H9 (cell line): Measurements from ENCODE around the gene CPLX1. TPM values are rescaled to one million over a fixed set of nuclear protein-coding genes. Genes with fewer than 3 reads are reported as not detected.

ENCODE experiments used
- DNase-seq: peaks from one replicate; pipeline ENCODE4 v3.0.0-alpha.2; 2017
- H2AFZ ChIP-seq: one replicate; pipeline ENCODE4 v1.6.1; 2013; ENCODE audit warnings: mild to moderate bottlenecking, low read length, control low read depth, moderate library complexity
- H2AK5ac ChIP-seq: 2 replicates; pipeline ENCODE4 v1.6.1; 2013; ENCODE audit warnings: low read length, control low read depth, mixed read lengths; ENCODE audit not compliant: insufficient read length
- H2BK120ac ChIP-seq: one replicate; pipeline ENCODE4 v1.6.1; 2013; ENCODE audit warnings: low read depth, mild to moderate bottlenecking, low read length, control low read depth, inconsistent platforms; ENCODE audit not compliant: poor library complexity, severe bottlenecking
- H2BK12ac ChIP-seq: 2 replicates; pipeline ENCODE4 v1.6.1; 2013; ENCODE audit warnings: low read length, control low read depth, mixed read lengths, low read depth; ENCODE audit not compliant: insufficient read length
- H2BK15ac ChIP-seq: 2 replicates; pipeline ENCODE4 v1.6.1; 2013; ENCODE audit warnings: low read depth, low read length, control low read depth
- H2BK20ac ChIP-seq: one replicate; pipeline ENCODE4 v1.6.1; 2013; ENCODE audit warnings: low read depth, mild to moderate bottlenecking, low read length, control low read depth, inconsistent platforms; ENCODE audit not compliant: poor library complexity, severe bottlenecking
- H2BK5ac ChIP-seq: 2 replicates; pipeline ENCODE4 v1.6.1; 2013; ENCODE audit warnings: low read length, control low read depth, mixed read lengths; ENCODE audit not compliant: insufficient read length
- H3K14ac ChIP-seq: 2 replicates; pipeline ENCODE4 v1.6.1; 2013; ENCODE audit warnings: low read length, control low read depth; ENCODE audit not compliant: insufficient read depth
- H3K18ac ChIP-seq: 2 replicates; pipeline ENCODE4 v1.6.1; 2013; ENCODE audit warnings: low read depth, mild to moderate bottlenecking, mixed read lengths, low read length, control low read depth; ENCODE audit not compliant: insufficient read length
- H3K23ac ChIP-seq: 2 replicates; pipeline ENCODE4 v1.6.1; 2013; ENCODE audit warnings: low read length, control low read depth, mixed read lengths, low read depth; ENCODE audit not compliant: insufficient read length
- H3K23me2 ChIP-seq: 2 replicates; pipeline ENCODE4 v1.6.1; 2013; ENCODE audit warnings: low read depth, mild to moderate bottlenecking, mixed read lengths, low read length, control low read depth; ENCODE audit not compliant: insufficient read length, poor library complexity, severe bottlenecking
- H3K27ac ChIP-seq: 2 replicates; pipeline ENCODE4 v1.5.1; 2013; ENCODE audit warnings: low read length, control low read depth, mixed read lengths, low read depth; ENCODE audit not compliant: insufficient read length
- H3K27me3 ChIP-seq: 2 replicates; pipeline ENCODE4 v1.6.1; 2013; ENCODE audit warnings: low read length, control low read depth, inconsistent platforms; ENCODE audit not compliant: insufficient read depth
- H3K4ac ChIP-seq: 2 replicates; pipeline ENCODE4 v1.6.1; 2013; ENCODE audit warnings: low read depth, mild to moderate bottlenecking, control low read depth, inconsistent platforms, low read length, moderate library complexity
- H3K4me1 ChIP-seq: 2 replicates; pipeline ENCODE4 v1.6.1; 2013; ENCODE audit warnings: low read length, control low read depth, inconsistent platforms; ENCODE audit not compliant: insufficient read depth
- H3K4me2 ChIP-seq: 2 replicates; pipeline ENCODE4 v1.6.1; 2013; ENCODE audit warnings: low read length, control low read depth, mixed read lengths; ENCODE audit not compliant: insufficient read length, insufficient read depth
- H3K56ac ChIP-seq: 2 replicates; pipeline ENCODE4 v1.6.1; 2013; ENCODE audit warnings: low read depth, mild to moderate bottlenecking, mixed read lengths, low read length, control low read depth; ENCODE audit not compliant: insufficient read length
- H3K79me1 ChIP-seq: 2 replicates; pipeline ENCODE4 v1.6.1; 2013; ENCODE audit warnings: low read depth, mild to moderate bottlenecking, moderate library complexity, low read length, control low read depth, inconsistent platforms; ENCODE audit not compliant: insufficient read depth, poor library complexity, severe bottlenecking
- H3K79me2 ChIP-seq: 2 replicates; pipeline ENCODE4 v1.6.1; 2013; ENCODE audit warnings: low read length, control low read depth, inconsistent platforms; ENCODE audit not compliant: insufficient read depth
- H3K9ac ChIP-seq: 2 replicates; pipeline ENCODE4 v1.6.1; 2013; ENCODE audit warnings: low read length, control low read depth, mixed read lengths; ENCODE audit not compliant: insufficient read length; ENCODE audit errors: extremely low read depth
- H3K9me3 ChIP-seq: one replicate; pipeline ENCODE4 v1.6.1; 2013; ENCODE audit warnings: low read depth, low read length, inconsistent platforms; ENCODE audit not compliant: control insufficient read depth
- H3T11ph ChIP-seq: one replicate; pipeline ENCODE4 v1.6.1; 2013; ENCODE audit warnings: mild to moderate bottlenecking, low read length, control low read depth, inconsistent platforms
- H4K20me1 ChIP-seq: one replicate; pipeline ENCODE4 v1.6.1; 2013; ENCODE audit not compliant: control insufficient read depth, insufficient read length, insufficient read depth
- H4K5ac ChIP-seq: 2 replicates; pipeline ENCODE4 v1.6.1; 2013; ENCODE audit warnings: low read depth, mild to moderate bottlenecking, mixed read lengths, low read length, control low read depth; ENCODE audit not compliant: insufficient read length
- H4K8ac ChIP-seq: replicated peaks from 2 replicates; pipeline ENCODE4 v1.6.1; 2013; ENCODE audit warnings: low read length, control low read depth, mixed read lengths, low read depth; ENCODE audit not compliant: insufficient read length
- H4K91ac ChIP-seq: 2 replicates; pipeline ENCODE4 v1.6.1; 2013; ENCODE audit warnings: low read depth, mild to moderate bottlenecking, moderate library complexity, mixed read lengths, low read length, control low read depth; ENCODE audit not compliant: insufficient read length
- H3K27ac Mint-ChIP-seq, 3 experiments: 2 replicates in 2 of 3; 3 replicates in 1 of 3; pipeline ENCODE4 v1.8.0; 2020 to 2021; ENCODE audit warnings: mixed read lengths in 3 of 3, mild to moderate bottlenecking in 1 of 3, moderate library complexity in 1 of 3
- H3K27me3 Mint-ChIP-seq: 2 replicates; pipeline ENCODE4 v1.8.0; 2021; ENCODE audit warnings: low read depth, mild to moderate bottlenecking, moderate library complexity, mixed read lengths
- H3K36me3 Mint-ChIP-seq, 3 experiments: 2 replicates in 2 of 3; 3 replicates in 1 of 3; pipeline ENCODE4 v1.8.0; 2020 to 2021; ENCODE audit warnings: low read depth in 3 of 3, mixed read lengths in 3 of 3; ENCODE audit not compliant: insufficient read depth in 1 of 3
- H3K4me1 Mint-ChIP-seq, 2 experiments: 2 replicates each; pipeline ENCODE4 v1.8.0; 2020; ENCODE audit warnings: mixed read lengths in 2 of 2
- H3K4me3 Mint-ChIP-seq, 2 experiments: 2 replicates in 1 of 2; 3 replicates in 1 of 2; pipeline ENCODE4 v1.8.0; 2020 to 2021; ENCODE audit warnings: mild to moderate bottlenecking in 2 of 2, mixed read lengths in 2 of 2, moderate library complexity in 1 of 2
- H3K9me3 Mint-ChIP-seq, 2 experiments: 2 replicates in 1 of 2; 3 replicates in 1 of 2; pipeline ENCODE4 v1.8.0; 2020; ENCODE audit warnings: mild to moderate bottlenecking in 2 of 2, mixed read lengths in 2 of 2, moderate library complexity in 1 of 2
- CTCF ChIP-seq: fragments of 200-600 bp; sonication (generic); conservative IDR thresholded peaks from 3 replicates; pipeline ENCODE4 v1.8.0; 2021; ENCODE audit warnings: antibody characterized with exemption, mild to moderate bottlenecking
- WGBS: extraction: QIAGEN DNeasy Blood & Tissue Kit; methylation state at CpG from one replicate; pipeline ENCODE4 v1.1.7; 2013; ENCODE audit warnings: missing lambda C conversion rate, low lambda C conversion rate, mixed read lengths; ENCODE audit not compliant: insufficient read length; ENCODE audit errors: extremely low coverage; 5-methylcytosine and 5-hydroxymethylcytosine counted together
- total RNA-seq: library from RNA; stranded (reverse); gene quantifications from 2 replicates; pipeline ENCODE4 v1.2.1, GENCODE V29; 2021

CPLX1 gene
- total RNA-seq, 1 experiment from 2014 or later: 0.90 TPM

DNA sequence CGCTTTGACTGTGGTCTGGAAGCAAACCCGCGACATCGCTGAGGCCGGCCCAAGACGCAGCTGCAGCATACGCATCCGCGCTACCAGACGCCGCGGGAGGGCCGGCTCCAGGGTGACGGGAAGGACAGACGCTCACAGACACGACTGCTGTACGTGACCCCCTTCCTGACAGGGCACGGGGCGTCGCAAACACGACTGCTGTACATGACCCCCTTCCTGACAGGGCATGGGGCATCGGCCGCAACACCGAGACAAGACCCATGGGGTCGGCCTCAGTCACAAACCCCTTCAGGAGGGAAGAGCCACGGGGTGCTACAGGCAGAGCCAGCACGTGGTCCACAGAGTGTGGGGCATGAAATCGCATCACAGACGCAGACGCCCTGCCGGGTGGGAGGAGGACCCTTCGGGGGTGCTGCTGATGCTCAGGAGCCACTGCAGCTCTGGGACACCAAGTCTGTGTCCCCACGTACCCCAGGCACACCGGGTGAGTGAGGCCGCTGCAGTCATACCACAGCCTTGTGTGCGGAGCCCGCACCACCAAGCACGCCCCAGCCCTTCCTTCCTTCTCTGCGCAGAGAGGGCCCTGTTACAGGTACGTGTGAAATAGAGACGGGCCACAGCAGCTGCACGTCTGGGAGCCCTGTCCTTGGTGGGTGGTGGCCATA is 38.7 kb upstream of the CPLX1 start:
- TF ChIP-seq CTCF: no peak
- Histone ChIP-seq H4K20me1 (peaks cover 4% of the 10 kb centered on the region), H3K4ac (no peak overlapping the region), H3K9me3 (no peaks in the 10 kb centered on the region), H2BK5ac (no peak overlapping the region), H2AFZ (no peak overlapping the region), H3T11ph (no peak overlapping the region), H3K18ac (no peak overlapping the region), H2AK5ac (no peak overlapping the region), H4K8ac (no peak overlapping the region), H3K27ac (no peak overlapping the region), H3K79me2 (no peaks in the 10 kb centered on the region), H3K9ac (no peak overlapping the region), H3K4me2 (no peak overlapping the region), H2BK120ac (no peak overlapping the region), H3K23ac (no peak overlapping the region), H2BK15ac (no peak overlapping the region), H3K4me1 (no peaks in the 10 kb centered on the region), H2BK20ac (no peak overlapping the region), H3K79me1 (no peaks in the 10 kb centered on the region), H3K23me2 (no peaks in the 10 kb centered on the region), H3K56ac (no peak overlapping the region), H4K91ac (no peak overlapping the region), H4K5ac (no peak overlapping the region), H3K27me3 (no peaks in the 10 kb centered on the region), H2BK12ac (no peak overlapping the region), H3K14ac (no peak overlapping the region)
- Mint-ChIP-seq H3K36me3 (peaks cover 20 to 62% (median 57%) of the 10 kb centered on the region in 3 experiments), H3K27me3 (no peaks in the 10 kb centered on the region), H3K4me3 (no peak overlapping the region), H3K9me3 (no peaks in the 10 kb centered on the region), H3K27ac (no peak overlapping the region), H3K4me1 (no peaks in the 10 kb centered on the region)
- no CpG with 5 or more reads among the region's 42 CpGs for WGBS
- DNase-seq: no peak
